Skeletal muscle cell (primary cell): ENCODE data around the gene HSD11B1L.
"Not testable (repeated sequence)": the region's sequence is repeated elsewhere in the genome, so short reads cannot be mapped to it uniquely, and the experiment has no call there.

Source experiments
- DNase-seq: peaks from one replicate; pipeline ENCODE4 v3.0.0-alpha.2; 2010; ENCODE audit warnings: low read depth
- H3K4me3 ChIP-seq: 2 replicates; pipeline ENCODE4 v1.5.1; 2011; ENCODE audit warnings: low read depth, mild to moderate bottlenecking, control low read depth, low read length, moderate library complexity

Gene HSD11B1L

GRCh38 chr19:5696196-5697021, 15.6 kb downstream of the HSD11B1L start:
- no peak overlapping the region for H3K4me3 ChIP-seq
- no peak for DNase-seq

- no peak overlapping the region for H3K4me3 ChIP-seq
- no peak for DNase-seq
These were observed 16.4 kb downstream of the HSD11B1L start for GRCh38 chr19:5697022-5697889.

GRCh38 chr19:5697890-5698634, 17.2 kb downstream of the HSD11B1L start:
- no peak for DNase-seq
- no peak overlapping the region for H3K4me3 ChIP-seq

GRCh38 chr19:5698635-5699422, 18.0 kb downstream of the HSD11B1L start:
- DNase-seq: no peak
- no peak overlapping the region for H3K4me3 ChIP-seq

GRCh38 chr19:5700455-5701092, 19.7 kb downstream of the HSD11B1L start:
- DNase-seq: no peak
- H3K4me3 ChIP-seq: no peak overlapping the region

GRCh38 chr19:5702053-5702410, 21.2 kb downstream of the HSD11B1L start:
- not testable (repeated sequence) for H3K4me3 ChIP-seq, DNase-seq

GRCh38 chr19:5703819-5704818, 23.3 kb downstream of the HSD11B1L start:
- DNase-seq: no peak
- H3K4me3 ChIP-seq: no peak overlapping the region

- no peak overlapping the region for H3K4me3 ChIP-seq
- no peak for DNase-seq
These were observed 24.7 kb downstream of the HSD11B1L start for GRCh38 chr19:5705552-5705951.

- DNase-seq: no peak
- H3K4me3 ChIP-seq: no peak overlapping the region
These were observed 26.2 kb downstream of the HSD11B1L start for GRCh38 chr19:5706876-5707573.

- no peak overlapping the region for H3K4me3 ChIP-seq
- no peak for DNase-seq
These were observed 27.0 kb downstream of the HSD11B1L start for GRCh38 chr19:5707576-5708575.

GRCh38 chr19:5711025-5711424, 30.2 kb downstream of the HSD11B1L start:
- no peak overlapping the region for H3K4me3 ChIP-seq
- no peak for DNase-seq

GRCh38 chr19:5711713-5712161, 30.9 kb downstream of the HSD11B1L start:
- H3K4me3 ChIP-seq: no peak overlapping the region
- DNase-seq: no peak

GRCh38 chr19:5713228-5713627, 32.4 kb downstream of the HSD11B1L start:
- H3K4me3 ChIP-seq: no peak overlapping the region
- DNase-seq: no peak

GRCh38 chr19:5714816-5715215, 34.0 kb downstream of the HSD11B1L start:
- H3K4me3 ChIP-seq: no peak overlapping the region

GRCh38 chr19:5717215-5717935, 36.5 kb downstream of the HSD11B1L start:
- no peak for DNase-seq
- no peak overlapping the region for H3K4me3 ChIP-seq

More at GRCh38 chr19:5714816-5715215, 34.0 kb downstream of the HSD11B1L start:
- DNase-seq: no peak
